GM19372 (cell line): Measurements from ENCODE around the gene STAB2.

ENCODE experiments used
- ATAC-seq: cut with Tn5 transposase; IDR thresholded peaks from one replicate; pipeline ENCODE4 v1.9.1; 2021; ENCODE audit warnings: mild to moderate bottlenecking, low read depth, moderate library complexity; ENCODE audit not compliant: unreplicated experiment

Gene STAB2

DNA sequence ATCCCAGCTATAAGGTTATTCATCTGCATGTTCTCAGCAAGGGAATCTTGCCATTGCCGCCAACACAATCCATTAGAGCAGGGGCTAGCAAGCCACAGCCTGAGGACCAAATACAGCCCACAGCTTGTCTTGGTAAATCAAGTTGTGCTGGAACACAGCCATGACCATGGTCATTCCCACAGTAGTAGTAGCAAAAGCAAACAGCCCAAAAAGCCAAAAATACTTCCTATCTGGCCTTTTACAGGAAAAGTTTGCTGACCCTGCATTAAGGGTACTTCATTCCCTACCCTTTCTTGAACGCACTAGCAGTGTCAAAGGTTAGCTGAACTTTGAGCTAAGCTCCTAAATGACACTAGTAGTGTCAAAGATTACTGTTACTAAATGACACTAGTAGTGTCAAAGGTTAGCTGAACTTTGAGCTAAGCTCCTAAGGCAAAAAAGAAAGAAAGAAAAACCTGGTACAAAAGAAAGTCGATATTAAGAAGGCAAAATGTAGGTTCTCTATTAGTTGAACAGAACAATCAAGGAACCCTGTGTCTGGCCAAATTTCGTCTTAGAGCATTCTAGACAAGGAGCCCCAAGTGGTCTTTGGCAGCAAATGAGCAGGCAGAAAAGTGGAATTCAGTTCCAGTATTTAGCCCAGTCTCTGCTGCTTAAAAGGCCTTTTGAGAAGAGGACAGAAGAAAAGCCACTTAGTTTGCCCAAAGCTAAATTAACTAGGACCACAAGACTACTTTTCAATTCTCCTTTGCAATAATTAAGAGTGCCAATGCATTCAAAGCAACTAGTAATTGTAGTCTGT is 186.2 kb downstream of the STAB2 start:
- ATAC-seq: no peak

DNA sequence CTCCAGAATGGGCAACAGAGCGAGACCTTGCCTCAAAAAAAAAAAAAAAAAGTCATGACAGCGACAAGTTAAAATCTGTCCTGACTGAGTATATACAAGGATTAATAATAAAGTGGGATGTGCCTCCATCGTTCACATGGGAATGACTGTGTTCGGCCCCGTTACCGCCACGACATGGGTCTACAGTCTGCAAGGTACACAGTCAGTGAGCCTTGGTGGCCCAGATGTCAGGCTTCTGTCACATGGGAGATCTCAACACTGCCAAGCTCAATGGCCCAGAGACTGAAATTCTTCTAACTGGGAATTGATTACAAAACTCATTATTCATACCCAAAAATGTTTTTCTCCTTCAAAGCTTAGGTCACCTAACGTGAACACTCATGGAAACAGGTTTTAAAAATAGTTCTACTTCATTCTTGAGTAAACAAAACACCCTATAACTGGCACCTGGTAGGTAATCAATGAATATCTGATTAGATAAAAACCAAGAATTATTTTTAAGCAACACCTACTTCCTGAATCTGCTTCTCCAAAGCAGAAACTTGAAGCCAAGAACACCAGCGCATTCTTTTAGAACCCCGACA is 188.0 kb downstream of the STAB2 start:
- ATAC-seq: no peak

DNA sequence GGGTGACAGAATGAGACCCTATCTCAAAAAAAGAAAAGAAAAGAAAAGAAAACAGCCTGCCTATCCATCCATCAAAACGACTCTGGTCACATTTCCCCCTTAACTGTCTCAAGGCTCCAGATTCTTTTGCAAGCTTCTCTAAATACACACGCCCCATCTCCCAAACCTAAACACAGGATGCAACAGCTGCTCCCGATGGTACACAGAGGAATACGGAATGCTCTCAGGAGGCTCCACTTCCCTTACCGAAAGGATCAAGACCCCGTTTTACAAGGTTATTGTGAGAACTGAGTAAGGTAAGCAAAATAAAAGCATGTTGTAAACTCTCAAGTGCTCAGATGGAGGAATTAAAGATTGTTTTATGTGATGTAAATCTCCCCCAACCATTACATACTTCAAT is 191.7 kb downstream of the STAB2 start:
- no peak for ATAC-seq

DNA sequence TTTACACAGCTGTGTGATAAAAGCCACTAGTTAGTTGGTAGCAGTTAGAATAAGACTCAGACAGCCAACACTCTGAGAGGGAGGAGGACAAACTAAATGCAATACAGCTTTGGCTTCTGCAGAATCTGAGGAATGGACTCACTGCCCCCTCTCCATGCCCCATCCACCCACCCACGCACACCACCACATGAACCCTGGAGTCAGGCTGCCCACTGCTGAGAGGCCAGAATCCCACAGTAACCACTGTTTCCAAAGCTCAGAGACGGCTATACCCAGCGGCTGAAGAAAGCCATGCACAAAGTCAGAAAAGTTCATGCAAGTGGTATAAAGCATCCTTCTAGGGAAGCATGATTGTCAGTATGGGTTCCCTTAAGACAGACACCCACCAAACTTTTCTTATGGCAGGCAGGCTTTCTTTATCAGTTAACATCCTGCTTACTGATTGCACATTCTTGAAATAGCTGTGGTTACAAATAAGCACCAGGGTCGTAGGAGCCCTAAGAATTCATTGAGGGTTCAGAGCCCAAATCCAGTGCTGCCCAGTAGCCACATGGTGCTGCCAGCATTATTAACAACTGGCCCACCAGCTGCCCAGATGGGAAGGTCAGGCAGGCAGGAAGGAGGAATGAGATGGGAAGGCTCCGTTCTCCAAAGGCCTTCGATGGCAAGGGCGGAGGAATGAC is 192.5 kb downstream of the STAB2 start:
- ATAC-seq: no peak

DNA sequence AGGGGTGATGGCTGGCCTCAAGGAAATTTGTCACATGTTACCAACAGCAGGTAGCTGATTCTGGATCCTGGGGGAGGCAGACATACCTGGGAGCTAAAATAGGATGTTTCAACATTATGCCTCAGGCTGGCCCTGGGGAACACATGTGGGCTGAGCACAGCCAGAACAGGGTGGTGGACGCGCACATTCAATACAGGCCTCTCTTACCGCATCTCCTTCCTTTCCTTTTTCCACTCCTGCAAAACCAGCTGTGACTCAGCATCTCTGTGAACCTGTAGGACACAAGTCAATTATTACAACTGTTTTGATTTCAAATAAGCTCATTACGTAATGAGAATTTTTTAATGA is 193.0 kb downstream of the STAB2 start:
- ATAC-seq: no peak

DNA sequence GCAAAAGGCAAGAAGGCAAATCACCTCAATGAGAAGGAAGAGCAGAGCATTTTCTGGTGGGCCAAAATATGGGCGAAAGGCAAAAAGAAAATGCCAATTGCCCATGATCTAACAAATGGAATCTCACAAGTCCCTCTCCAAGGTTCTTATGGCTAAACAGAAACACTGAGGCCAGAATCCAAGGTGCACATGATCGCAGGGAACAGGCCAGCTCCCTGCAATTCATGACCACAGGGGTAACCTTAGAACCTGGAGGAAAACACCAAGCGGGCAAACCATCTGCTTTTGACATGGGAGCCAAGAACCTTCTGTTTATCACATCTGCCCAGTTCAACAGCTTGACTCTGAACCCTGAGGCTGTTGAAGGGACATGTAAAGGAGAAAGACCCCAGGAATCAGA is 193.9 kb downstream of the STAB2 start:
- ATAC-seq: no peak

DNA sequence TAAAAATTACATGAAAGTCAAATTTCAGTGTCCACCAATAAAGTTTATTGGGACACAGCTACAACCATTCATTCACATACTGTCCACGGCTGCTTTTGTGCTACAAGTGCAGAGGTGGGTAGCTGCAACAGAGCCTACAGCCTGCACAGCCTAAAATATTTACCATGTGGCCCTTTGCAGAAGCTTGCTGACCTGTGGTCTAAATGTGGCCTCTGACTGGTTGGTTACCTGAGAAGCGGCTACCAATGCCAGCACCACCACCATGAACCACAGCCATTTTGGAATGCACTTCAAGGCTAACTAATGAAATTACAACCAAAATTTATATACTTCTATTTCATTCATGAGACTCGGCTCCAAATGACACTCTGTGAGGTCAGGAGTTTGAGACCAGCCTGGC is 195.3 kb downstream of the STAB2 start:
- ATAC-seq: no peak

DNA sequence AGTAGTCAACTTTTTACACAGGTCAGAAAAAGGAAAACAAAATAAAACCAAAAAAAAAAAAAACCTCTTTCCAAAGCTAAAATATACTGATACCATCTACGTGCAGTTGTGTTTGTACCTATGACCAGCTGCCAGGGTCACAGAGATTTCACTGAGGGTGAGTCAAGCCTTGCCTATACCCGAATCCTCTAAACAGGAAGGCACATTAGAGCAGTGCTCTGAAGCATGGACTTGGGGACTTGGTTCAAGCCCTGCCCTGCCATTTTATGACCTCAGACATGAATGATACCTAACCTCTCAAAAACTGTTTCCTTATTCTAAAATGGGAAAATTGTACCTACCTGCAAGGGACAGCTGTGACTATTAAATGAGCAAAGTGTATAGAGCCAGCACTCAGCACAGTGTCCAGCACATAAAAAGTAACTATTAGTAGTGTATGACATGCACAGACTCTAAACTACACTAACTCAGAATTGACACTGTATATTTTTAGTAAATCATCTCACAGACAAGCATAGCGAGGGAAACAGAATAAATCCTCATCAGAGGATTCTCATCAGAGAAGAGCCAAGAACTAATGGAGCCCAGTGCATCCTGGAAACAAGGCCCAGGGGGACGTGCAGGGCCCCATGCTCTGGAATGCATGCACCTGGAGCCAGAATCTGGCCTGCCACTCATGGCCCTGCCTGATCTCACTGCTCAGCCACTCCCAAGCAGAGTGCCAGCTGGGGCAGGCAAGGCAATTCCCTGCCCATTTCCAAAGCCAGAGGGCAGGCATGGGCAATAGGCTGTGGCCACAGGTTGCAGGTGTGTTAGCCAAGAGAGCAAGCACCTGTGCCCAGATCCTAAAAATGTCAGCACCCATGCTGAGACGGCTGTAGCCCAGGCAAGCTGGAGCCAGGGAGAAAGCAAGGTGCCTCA is 196.9 kb downstream of the STAB2 start:
- ATAC-seq: no peak

DNA sequence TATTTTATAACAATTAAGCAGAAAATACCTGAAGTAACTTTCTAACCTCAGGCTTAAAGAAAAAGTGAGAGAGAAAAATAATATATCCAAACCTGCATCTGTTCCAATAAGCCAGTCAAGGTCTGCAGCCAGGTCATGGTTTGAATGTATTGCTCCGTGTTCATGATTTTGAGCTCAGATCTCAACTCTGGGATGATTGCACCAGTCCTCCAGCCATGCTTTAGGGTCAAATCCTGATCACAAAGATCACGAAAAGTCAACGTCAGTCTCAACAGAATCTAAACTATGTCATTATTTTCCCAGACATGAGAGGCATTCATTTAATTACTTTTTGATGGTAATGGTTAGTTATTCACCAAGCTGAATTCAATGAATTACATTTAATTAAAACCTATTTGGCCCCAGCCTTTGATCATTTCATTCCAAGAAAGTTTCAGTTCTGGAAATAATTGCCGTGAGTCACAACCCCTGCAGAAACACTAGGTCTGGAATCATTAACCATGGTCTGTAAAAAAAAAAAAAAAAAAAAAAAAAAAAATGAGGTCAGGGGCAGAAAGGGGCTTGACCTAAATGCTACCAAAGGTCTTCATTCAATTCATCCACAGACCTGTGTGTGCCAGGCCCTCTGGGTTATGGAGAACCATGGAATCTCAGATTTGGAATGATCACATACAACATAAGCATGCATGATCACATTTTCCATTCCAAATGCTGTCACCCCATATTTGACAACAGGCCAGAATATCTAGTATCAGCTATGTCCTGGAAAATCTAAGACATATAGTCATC is 198.4 kb downstream of the STAB2 start:
- ATAC-seq: no peak

DNA sequence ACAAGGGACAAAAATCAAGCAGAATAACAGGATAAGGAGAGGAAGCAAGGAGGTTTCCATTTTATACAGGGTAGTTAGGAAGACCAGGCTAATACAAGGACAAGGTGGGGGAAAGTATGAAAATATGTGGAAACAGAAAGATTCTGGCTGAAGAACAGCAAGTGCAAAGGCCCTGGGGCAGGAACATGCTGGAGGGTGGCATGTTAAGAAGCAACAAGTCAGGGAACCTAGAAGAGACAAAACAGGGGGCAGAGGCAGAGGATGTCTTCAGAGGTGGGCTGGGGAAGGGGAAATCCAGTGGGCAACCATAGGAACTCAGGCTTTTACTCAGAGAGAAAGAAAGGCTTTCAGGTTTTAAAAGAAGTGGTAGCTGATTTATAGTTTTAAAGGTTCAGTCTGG is 199.1 kb downstream of the STAB2 start:
- no peak for ATAC-seq

DNA sequence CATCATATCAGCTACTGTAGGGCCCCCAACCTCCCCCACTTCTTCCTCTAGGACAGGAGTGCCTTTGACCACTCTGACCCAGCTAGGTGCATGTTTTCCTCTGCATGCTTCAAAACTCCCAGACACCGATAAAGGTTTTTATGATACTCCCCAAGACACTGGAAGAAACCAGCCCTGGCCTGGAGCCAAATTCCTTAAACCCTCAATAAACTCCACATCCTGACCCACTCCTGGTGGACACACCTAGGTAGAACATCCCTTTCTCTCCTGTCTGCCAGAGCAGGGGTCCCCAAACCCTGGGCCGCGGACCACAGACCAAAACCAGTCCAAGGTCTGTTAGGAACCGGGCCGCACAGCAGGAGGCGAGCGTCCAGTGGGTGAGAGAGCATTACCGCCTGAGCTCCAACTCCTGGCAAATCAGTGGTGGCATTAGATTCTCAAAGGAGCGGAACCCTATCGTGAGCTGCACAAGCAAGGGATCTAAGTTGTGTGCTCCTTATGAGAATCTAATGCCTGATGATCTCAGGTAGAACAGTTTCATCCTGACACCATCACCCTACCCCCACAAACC is 204.4 kb downstream of the STAB2 start:
- no peak for ATAC-seq

DNA sequence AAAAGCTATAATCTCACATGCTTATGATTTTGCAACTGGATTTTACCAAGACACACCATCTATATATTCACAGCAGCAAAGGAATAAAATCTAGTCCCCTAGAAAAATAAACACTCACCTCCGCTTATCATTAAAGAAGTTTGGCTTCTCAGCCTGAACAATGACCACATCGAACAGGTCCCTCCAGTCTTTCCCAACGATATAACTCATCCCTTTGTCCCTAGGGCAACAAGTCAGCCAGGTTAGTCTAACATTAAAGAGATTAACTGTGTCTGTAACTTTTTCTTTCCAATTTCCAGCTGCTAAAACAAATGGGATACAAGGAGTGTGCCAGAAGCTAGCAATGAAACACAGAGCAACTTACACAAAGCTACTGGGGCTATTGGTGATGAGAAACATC is 206.0 kb downstream of the STAB2 start:
- no peak for ATAC-seq

DNA sequence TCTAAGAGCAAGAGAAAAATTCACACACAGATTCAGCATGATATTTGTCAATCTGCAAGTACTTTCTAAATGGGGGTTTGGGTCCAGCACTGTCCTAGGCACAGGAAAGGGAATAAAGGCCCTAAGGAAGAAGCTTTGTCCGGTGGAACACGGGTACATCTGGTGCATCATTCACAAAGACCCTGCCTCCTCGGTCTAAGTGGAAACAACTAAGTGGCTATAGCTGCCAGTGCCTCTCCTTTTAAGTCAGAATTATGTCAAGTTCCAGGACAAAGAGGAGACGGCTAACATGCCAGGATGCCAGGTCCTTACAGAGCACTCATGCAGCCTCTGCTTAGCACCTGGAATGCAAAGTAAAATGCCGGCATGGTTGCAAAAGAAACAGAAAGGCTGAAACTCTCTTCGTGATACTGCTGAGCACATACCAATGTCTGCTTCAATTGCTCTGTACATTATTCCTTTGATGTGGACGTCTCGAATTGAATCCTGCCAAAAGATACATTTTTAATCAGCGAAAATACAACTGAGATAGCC is 206.5 kb downstream of the STAB2 start:
- ATAC-seq: no peak

DNA sequence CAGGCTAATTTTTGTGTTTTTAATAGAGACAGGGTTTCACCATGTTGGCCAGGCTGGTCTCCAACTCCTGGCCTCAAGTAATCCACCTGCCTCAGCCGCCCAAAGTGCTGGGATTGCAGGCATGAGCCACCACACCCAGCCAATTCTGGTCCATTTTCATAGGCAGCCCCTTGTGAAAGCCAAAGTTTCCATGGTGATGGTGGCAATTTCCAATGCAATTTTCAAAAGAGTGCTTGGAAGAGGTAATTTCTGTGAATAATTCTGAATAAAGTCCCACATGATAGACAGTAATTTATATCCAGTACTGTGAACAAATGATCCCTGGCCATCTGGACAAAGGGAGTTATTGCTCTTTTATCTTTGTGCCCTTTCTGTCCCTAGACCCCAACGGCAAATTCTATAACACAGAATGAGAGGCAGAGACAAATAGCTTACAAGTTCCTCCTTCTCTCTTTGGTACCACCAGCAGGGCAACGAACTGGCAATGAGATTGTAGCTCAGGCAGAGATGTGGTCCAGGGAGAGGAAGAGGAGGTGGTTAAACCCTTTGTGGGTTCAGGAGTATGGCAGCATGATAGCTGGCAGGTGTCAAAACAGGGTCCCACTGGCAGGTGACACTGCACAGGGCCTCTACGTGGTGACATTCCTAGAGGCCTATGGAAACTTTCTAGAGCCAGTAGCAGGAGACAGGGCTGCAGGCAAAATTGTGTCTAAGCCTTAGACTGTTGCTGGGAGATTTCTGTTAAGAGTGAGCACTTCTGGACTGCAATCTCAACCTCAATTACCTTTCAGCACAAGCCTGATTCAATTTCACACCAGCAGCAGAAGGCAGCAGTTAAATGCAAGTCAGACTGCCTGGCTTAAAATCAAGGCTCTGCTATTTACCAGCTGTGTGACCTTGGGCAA is 207.5 kb downstream of the STAB2 start:
- no peak for ATAC-seq

DNA sequence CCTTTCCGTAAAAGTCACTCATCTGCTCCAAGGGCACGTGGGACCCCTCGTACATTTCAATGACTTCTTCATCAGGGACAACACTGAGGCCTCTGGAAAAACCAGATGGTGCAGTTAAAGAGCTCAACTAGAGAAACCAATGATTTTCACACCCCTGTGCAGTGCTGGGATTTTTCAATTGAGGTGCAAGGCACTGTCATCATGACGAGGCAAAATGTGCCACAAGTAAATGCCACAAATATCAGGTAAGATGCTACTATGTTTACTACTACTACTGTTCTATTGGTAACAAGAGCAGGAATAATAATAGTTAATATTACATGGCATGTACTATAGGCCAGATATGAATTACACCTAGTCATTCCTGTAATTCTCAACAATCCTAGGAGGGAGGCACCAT is 211.5 kb downstream of the STAB2 start:
- no peak for ATAC-seq

DNA sequence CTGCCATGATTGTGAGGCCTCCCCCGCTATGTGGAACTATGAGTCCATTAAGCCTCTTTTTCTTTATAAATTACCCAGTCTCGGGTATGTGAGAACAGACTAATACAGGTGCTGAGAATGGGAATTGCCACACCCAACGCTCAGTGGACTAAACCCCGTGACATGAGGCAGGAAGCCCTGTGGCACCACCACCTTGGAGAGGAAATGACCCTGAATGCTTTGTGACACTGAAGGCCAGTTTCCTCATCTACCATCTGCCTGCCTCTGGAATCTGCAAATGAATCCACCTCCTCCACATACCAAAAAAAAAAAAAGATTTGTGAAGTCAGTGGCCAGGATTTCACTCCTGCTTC is 212.4 kb downstream of the STAB2 start:
- ATAC-seq: no peak

DNA sequence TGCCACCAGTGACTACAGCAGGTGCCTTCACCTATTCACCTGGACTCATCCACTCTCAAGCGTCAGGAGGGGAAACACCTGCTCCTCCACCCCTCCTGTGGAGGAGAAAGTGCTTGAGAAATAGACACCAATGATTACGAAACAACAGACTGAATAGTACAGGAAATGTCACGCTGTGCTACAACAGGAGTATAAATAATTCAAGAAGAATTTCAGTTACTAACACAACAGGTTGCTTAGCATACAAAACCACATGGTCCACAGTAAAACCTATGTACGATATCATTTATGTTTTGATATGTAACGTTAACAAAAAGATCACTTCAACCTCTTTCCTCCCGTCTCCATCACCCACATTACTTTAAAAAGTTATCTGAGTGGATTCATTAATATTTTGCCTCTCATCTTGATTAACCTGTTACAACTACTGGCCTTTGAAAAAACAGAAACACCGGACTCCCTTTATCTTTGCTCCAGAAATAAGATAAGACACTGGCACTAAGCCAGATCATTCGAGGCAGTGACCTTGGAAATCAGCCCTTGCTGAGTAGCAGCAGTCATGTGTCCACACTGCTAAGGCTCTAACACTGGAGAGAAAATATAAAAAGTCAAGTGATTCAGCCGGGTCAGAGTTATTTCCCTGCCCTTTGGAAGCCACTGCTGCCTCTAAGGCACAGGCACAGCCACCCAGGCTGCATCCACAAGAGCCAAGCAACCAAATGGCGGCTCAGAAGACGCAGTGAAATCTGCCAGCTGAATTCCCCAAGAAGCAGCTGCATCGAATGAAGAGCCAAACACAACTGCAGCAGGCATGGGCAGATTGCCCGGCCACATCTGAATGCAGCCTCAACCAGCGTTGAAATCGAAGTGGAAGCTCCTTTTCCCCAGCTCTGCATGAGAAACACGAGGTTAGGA is 213.0 kb downstream of the STAB2 start:
- ATAC-seq: no peak
